Ishikawa (cell line): ENCODE data around the gene KCTD5.

Experiments used
- CREB1 ChIP-seq: IDR thresholded peaks from 2 replicates; pipeline ENCODE4 v1.6.1; 2012; ENCODE audit warnings: low read depth
- EP300 ChIP-seq: IDR thresholded peaks from 2 replicates; pipeline ENCODE4 v1.6.1; 2012; ENCODE audit warnings: borderline replicate concordance
- NFIC ChIP-seq: IDR thresholded peaks from 2 replicates; pipeline ENCODE4 v1.6.1; 2012
- RAD21 ChIP-seq: IDR thresholded peaks from 2 replicates; pipeline ENCODE4 v1.6.1; 2012; ENCODE audit warnings: low read depth
- TAF1 ChIP-seq: IDR thresholded peaks from 2 replicates; pipeline ENCODE4 v1.6.1; 2012; ENCODE audit warnings: low read depth, mild to moderate bottlenecking
- TCF12 ChIP-seq: IDR thresholded peaks from 2 replicates; pipeline ENCODE4 v1.6.1; 2012; ENCODE audit warnings: low read depth
- TEAD4 ChIP-seq: IDR thresholded peaks from 2 replicates; pipeline ENCODE4 v1.6.1; 2012
- YY1 ChIP-seq: IDR thresholded peaks from 2 replicates; pipeline ENCODE4 v1.6.1; 2012; ENCODE audit warnings: low read depth
- ZBTB7A ChIP-seq: IDR thresholded peaks from 2 replicates; pipeline ENCODE4 v1.6.1; 2012; ENCODE audit warnings: low read depth
- TF ChIP-seq, protein P1 (sequence below): IDR thresholded peaks from 2 replicates; pipeline ENCODE4 v1.6.1; 2012; ENCODE audit warnings: low read depth, mild to moderate bottlenecking
- TF ChIP-seq, protein P2 (sequence below): IDR thresholded peaks from 2 replicates; pipeline ENCODE4 v1.6.1; 2012

DNA sequence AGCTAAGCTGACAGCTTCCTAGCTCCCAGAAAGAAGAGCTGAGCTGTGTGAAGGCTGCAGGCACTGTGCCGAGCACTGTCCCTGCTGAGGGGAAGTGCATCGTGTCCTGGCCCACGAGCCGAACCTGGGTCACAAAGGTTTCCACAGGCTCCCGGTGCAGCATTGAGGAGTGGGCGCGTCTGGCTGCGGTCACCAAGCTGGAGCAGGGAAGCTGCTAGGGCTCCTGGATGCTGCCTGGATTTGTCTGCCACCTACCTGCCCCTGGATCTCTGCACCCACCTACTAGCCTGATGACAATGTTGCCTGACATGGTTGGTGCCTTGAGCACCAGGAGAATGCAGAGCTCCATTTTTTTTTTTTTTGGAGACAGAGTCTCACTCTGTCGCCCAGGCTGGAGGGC, 63.6 kb downstream of the KCTD5 start:
- TF ChIP-seq YY1 (no peak), TAF1 (no peak), TEAD4 (no peak), TCF12 (no peak), RAD21 (no peak), CREB1 (no peak), EP300 (no peak), ZBTB7A (no peak), NFIC (no peak)
- TF ChIP-seq, protein P1, sequence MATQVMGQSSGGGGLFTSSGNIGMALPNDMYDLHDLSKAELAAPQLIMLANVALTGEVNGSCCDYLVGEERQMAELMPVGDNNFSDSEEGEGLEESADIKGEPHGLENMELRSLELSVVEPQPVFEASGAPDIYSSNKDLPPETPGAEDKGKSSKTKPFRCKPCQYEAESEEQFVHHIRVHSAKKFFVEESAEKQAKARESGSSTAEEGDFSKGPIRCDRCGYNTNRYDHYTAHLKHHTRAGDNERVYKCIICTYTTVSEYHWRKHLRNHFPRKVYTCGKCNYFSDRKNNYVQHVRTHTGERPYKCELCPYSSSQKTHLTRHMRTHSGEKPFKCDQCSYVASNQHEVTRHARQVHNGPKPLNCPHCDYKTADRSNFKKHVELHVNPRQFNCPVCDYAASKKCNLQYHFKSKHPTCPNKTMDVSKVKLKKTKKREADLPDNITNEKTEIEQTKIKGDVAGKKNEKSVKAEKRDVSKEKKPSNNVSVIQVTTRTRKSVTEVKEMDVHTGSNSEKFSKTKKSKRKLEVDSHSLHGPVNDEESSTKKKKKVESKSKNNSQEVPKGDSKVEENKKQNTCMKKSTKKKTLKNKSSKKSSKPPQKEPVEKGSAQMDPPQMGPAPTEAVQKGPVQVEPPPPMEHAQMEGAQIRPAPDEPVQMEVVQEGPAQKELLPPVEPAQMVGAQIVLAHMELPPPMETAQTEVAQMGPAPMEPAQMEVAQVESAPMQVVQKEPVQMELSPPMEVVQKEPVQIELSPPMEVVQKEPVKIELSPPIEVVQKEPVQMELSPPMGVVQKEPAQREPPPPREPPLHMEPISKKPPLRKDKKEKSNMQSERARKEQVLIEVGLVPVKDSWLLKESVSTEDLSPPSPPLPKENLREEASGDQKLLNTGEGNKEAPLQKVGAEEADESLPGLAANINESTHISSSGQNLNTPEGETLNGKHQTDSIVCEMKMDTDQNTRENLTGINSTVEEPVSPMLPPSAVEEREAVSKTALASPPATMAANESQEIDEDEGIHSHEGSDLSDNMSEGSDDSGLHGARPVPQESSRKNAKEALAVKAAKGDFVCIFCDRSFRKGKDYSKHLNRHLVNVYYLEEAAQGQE: no peak
- TF ChIP-seq, protein P2, sequence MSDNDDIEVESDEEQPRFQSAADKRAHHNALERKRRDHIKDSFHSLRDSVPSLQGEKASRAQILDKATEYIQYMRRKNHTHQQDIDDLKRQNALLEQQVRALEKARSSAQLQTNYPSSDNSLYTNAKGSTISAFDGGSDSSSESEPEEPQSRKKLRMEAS: no peak
